Urothelium cell line (cell line): ENCODE measurements around the gene TNS3.

Source experiments
- DNase-seq: peaks from one replicate; pipeline ENCODE4 v3.0.0; 2011; ENCODE audit warnings: low spot score, mixed read lengths
- FAIRE-seq: peaks from 2 replicates; lab custom pipeline; 2011; peaks lifted over from hg19 to GRCh38; lab: Jason Lieb, UNC

TNS3 gene

DNA sequence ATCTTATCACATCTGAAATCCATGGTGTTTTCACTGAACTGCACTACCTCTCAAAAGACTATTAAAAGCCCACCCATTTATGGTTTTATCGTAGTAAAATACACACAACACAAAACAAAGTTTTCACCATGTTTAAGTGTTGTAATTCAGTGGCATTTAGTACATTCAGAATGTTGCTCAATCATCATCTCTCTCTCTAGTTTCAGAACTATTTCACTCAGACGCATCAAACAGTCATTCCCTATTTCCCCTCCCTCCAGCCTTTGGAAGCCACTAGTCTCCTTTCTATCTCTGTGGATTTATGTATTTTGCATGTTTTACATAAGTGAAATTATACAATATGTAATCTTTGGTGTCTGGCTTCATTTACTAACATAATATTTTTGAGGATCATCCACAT, 332.6 kb downstream of the TNS3 start:
- DNase-seq = no peak
- FAIRE-seq = no peak

GRCh38 chr7:47248797-47249196, 333.1 kb downstream of the TNS3 start:
- DNase-seq (no peak), FAIRE-seq (no peak)

- no peak for FAIRE-seq
Observed at GRCh38 chr7:47247132-47247531, 334.8 kb downstream of the TNS3 start.

GRCh38 chr7:47244692-47245091, 337.2 kb downstream of the TNS3 start:
- FAIRE-seq (no peak), DNase-seq (no peak)

More at GRCh38 chr7:47247132-47247531, 334.8 kb downstream of the TNS3 start:
- no peak for DNase-seq

- DNase-seq = no peak
- FAIRE-seq = peak; percentile 75
Observed at GRCh38 chr7:47241112-47242065, 340.5 kb downstream of the TNS3 start.

- no peak for FAIRE-seq
- DNase-seq = no peak
Observed at GRCh38 chr7:47239931-47240421, 341.9 kb downstream of the TNS3 start.

DNA sequence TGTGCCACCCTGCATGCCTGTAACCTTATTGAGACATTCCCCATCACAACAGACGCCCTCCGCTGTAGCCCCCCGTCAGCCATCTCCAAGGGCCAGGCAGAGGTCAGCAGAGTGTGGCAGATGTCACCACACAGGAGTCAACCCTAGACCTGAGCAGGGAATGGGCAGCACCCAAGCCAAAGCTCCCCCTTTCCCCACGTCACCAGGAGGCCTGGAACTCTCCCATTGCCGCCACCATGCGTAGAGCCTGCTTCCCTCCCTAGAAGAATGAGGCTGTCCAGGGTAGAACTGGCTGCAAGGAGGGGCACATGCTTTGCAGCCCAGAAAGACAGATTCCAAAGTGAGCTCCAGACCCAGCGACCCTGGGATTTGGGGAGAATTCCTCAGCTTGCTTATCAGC, 342.9 kb downstream of the TNS3 start:
- FAIRE-seq (no peak), DNase-seq (no peak)

DNA sequence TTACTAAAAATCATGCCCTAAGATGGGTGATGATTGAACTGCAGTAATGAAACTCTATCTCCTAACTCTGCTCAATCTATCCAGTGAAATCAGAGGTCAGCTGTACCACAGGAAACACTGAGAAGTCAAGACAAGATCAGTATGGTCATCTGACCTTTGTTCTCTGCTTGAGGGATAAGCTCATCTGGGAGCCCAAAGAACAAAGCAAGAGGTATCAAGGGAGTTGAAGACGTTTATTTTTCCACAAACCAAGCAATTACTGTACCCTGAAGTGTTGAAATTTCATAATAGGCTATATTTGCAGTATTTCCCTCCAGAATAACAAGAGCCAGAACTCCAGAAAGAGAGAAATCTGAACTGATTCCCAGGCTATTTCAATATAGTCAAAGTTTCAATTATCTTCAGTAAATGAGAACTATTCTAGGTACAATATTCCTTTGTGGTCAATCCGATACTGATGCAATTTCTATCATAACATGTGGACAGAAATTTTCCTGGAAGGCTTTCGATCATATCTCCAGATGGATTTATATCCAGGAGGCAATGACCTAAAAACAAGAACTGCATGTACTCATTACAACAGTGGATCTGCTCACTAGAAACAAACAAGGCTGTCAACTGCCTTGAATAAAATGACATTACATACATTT, 345.3 kb downstream of the TNS3 start:
- FAIRE-seq (no peak), DNase-seq (no peak)

GRCh38 chr7:47233996-47234395, 347.9 kb downstream of the TNS3 start:
- DNase-seq (no peak), FAIRE-seq (no peak)

- FAIRE-seq (no peak), DNase-seq (peak; percentile 74)
Observed at GRCh38 chr7:47232751-47233412, 349.0 kb downstream of the TNS3 start.

- FAIRE-seq (no peak), DNase-seq (no peak)
Observed at GRCh38 chr7:47231627-47232026, 350.3 kb downstream of the TNS3 start.

DNA sequence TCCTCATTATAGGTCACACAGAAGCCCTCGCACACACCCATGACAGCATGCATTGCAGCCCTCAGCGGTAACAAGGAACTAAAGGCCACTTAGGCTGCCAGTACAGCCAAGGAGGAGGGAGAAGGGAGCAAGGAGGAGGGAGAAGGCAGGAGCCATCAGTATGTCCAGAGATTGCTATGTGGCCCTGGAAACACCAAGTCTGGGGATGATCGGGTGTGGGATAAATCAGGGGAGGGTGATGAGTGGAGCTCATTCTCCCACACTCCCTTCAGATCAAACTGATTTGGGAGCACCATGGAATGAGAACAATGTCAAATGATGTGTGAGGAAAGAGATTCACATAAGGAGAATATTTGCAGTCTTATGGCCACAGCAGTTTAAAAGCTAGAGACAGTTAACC, 350.9 kb downstream of the TNS3 start:
- DNase-seq = no peak

GRCh38 chr7:47228386-47229014, 353.4 kb downstream of the TNS3 start:
- DNase-seq (peak; percentile 60), FAIRE-seq (peak; percentile 40)

More for the DNA sequence above, 350.9 kb downstream of the TNS3 start:
- FAIRE-seq = no peak

DNA sequence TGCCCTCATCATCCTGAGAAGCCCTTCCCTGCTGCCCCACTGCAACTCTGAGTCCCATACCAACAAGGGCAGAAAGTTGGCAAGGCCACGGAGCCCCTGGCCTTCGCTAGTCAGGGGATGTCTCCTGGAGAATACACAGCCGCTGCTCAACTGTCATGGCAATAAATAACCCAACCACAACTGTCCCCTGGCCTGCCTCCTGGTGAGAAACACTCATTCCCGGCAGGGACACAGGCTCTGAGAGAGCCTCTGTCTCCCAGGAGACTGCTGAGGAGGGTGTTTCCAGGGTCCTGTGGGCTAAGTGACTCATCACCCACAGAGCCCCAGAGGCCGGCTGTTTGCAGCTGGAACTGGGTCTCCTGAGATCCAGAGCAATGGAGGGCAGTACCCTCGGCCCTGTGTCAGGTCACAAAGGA, 354.1 kb downstream of the TNS3 start:
- FAIRE-seq (peak; percentile 13), DNase-seq (peak; percentile 94)

GRCh38 chr7:47226696-47227095, 355.2 kb downstream of the TNS3 start:
- FAIRE-seq (peak; percentile 75), DNase-seq (no peak)

DNA sequence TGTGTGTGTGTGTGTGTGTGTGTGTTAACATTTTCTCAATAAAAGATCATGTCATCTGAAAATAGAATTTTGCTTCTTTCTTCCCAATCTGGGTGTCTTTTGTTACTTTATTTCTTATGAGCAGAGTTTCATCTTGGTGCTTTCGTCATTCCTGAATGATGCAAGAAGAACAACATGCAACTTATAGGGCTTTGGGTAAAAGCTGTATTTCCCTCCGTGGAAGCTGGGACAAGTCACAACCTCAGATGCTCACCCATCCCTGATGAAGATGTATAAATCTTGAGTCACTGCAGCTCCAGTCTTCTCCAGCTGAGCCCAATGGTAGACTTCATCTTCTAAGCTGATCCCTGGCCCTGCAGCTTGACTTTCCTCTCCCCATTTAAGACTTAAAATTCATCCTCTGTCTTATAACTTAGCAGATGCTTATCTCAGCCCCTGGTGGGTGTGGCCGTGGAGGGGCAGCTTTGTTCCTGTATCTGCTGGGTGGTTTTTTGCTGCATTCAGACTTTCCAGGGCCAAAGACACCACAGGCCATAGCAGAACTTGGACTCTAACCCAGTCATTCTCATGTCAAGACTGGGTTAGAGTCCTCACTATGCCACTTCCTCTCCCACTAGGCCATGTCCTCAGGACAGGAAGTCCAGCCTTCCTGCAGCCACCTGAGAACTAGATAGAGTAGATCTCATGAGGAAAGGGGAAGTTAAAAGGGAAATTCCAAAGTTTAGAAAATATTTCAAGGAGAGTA, 356.4 kb downstream of the TNS3 start:
- DNase-seq (no peak), FAIRE-seq (no peak)
